Mesothelial cell of epicardium (in vitro differentiated cells): Measurements from ENCODE around the gene SERPINA10. TPM values are rescaled to one million over a fixed set of nuclear protein-coding genes. Genes with fewer than 3 reads are reported as not detected.

ENCODE experiments used
- DNase-seq, 2 experiments: peaks; one replicate each; pipeline ENCODE4 v3.0.0; 2021; ENCODE audit warnings: low spot score in 2 of 2; ENCODE audit not compliant: unreplicated experiment in 2 of 2
- H3K27ac Mint-ChIP-seq: 2 replicates; pipeline ENCODE4 v1.8.0; 2021; ENCODE audit warnings: mixed read lengths
- H3K27me3 Mint-ChIP-seq: 2 replicates; pipeline ENCODE4 v1.8.0; 2021; ENCODE audit warnings: low read depth, mixed read lengths
- H3K36me3 Mint-ChIP-seq: 2 replicates; pipeline ENCODE4 v1.8.0; 2021; ENCODE audit warnings: mixed read lengths
- H3K4me1 Mint-ChIP-seq: 2 replicates; pipeline ENCODE4 v1.8.0; 2021; ENCODE audit warnings: mixed read lengths
- H3K4me3 Mint-ChIP-seq: 2 replicates; pipeline ENCODE4 v1.8.0; 2021; ENCODE audit warnings: mild to moderate bottlenecking, moderate library complexity, mixed read lengths
- H3K9me3 Mint-ChIP-seq: 2 replicates; pipeline ENCODE4 v1.8.0; 2021; ENCODE audit warnings: mixed read lengths
- CTCF ChIP-seq: fragments of 200-600 bp; sonication (generic); IDR thresholded peaks from one replicate; pipeline ENCODE4 v1.5.0; 2021; ENCODE audit warnings: antibody characterized with exemption; ENCODE audit not compliant: unreplicated experiment
- total RNA-seq: library from RNA; stranded (reverse); gene quantifications from 3 replicates; pipeline ENCODE4 v1.2.1, GENCODE V29; 2021

The SERPINA10 gene
- total RNA-seq, 1 donor from 2014 or later = not detected

- no peak for DNase-seq
- Mint-ChIP-seq H3K27me3 (peaks cover 2% of the 10 kb centered on the region), H3K36me3 (no peaks in the 10 kb centered on the region), H3K4me3 (no peak overlapping the region), H3K4me1 (no peaks in the 10 kb centered on the region), H3K9me3 (no peaks in the 10 kb centered on the region), H3K27ac (no peak overlapping the region)
- no peak for TF ChIP-seq CTCF
Measured at GRCh38 chr14:94290197-94290596, 2.9 kb downstream of the SERPINA10 start.

GRCh38 chr14:94288610-94289465, 4.2 kb downstream of the SERPINA10 start:
- Mint-ChIP-seq H3K9me3 (no peaks in the 10 kb centered on the region), H3K27ac (no peak overlapping the region), H3K36me3 (no peaks in the 10 kb centered on the region), H3K27me3 (peaks cover 2% of the 10 kb centered on the region), H3K4me1 (no peaks in the 10 kb centered on the region), H3K4me3 (no peak overlapping the region)
- no peak for DNase-seq
- no peak for TF ChIP-seq CTCF

GRCh38 chr14:94285158-94285557, 7.9 kb downstream of the SERPINA10 start:
- Mint-ChIP-seq H3K9me3 (no peaks in the 10 kb centered on the region), H3K4me3 (no peak overlapping the region), H3K36me3 (no peaks in the 10 kb centered on the region), H3K27ac (no peak overlapping the region), H3K27me3 (peaks cover 2% of the 10 kb centered on the region), H3K4me1 (no peaks in the 10 kb centered on the region)
- no peak for DNase-seq
- TF ChIP-seq CTCF = no peak

- peaks cover 2% of the 10 kb centered on the region for H3K27me3 Mint-ChIP-seq
- no peak overlapping the region for H3K27ac Mint-ChIP-seq
- DNase-seq = no peak
- H3K4me1 Mint-ChIP-seq = no peaks in the 10 kb centered on the region
- H3K36me3 Mint-ChIP-seq = no peaks in the 10 kb centered on the region
- no peak for TF ChIP-seq CTCF
- H3K9me3 Mint-ChIP-seq = no peaks in the 10 kb centered on the region
- no peak overlapping the region for H3K4me3 Mint-ChIP-seq
Measured at GRCh38 chr14:94284221-94284620, 8.8 kb downstream of the SERPINA10 start.

- Mint-ChIP-seq H3K27ac (no peak overlapping the region), H3K36me3 (no peaks in the 10 kb centered on the region), H3K27me3 (peaks cover 2% of the 10 kb centered on the region), H3K4me1 (no peaks in the 10 kb centered on the region), H3K4me3 (no peak overlapping the region), H3K9me3 (no peaks in the 10 kb centered on the region)
- DNase-seq = no peak
- TF ChIP-seq CTCF = no peak
Measured at GRCh38 chr14:94282991-94283723, 9.9 kb downstream of the SERPINA10 start.
